GM21825 (cell line): ENCODE data around the gene ST3GAL4.
"Not testable (repeated sequence)": the region's sequence is repeated elsewhere in the genome, so short reads cannot be mapped to it uniquely, and the experiment has no call there.

Source experiments
- ATAC-seq: cut with Tn5 transposase; IDR thresholded peaks from one replicate; pipeline ENCODE4 v1.9.1; 2021; ENCODE audit warnings: mild to moderate bottlenecking, moderate library complexity; ENCODE audit not compliant: unreplicated experiment

ST3GAL4 gene

GRCh38 chr11:126355324-126355925 is at the start of gene ST3GAL4:
Gene ST3GAL4 (plus strand): TSS chr11:126355686. CDS start chr11:126406156, 50,470 bp downstream.
- peak; percentile 47 for ATAC-seq

- ATAC-seq, result peak; percentile 57
Observed at GRCh38 chr11:126305699-126306098, 49.8 kb upstream of the ST3GAL4 start.

- no peak for ATAC-seq
Observed at GRCh38 chr11:126307706-126308105, 47.8 kb upstream of the ST3GAL4 start.

- no peak for ATAC-seq
Observed at GRCh38 chr11:126308271-126308671, 47.2 kb upstream of the ST3GAL4 start.

GRCh38 chr11:126308771-126309170 is 46.7 kb upstream of the ST3GAL4 start:
- ATAC-seq, result not testable (repeated sequence)

GRCh38 chr11:126310200-126310991 is 45.1 kb upstream of the ST3GAL4 start:
- no peak for ATAC-seq

- ATAC-seq, result no peak
Observed at GRCh38 chr11:126310992-126311310, 44.5 kb upstream of the ST3GAL4 start.

GRCh38 chr11:126311401-126312291 is 43.8 kb upstream of the ST3GAL4 start:
- ATAC-seq, result peak; percentile 67

- no peak for ATAC-seq
Observed at GRCh38 chr11:126312961-126313360, 42.5 kb upstream of the ST3GAL4 start.

- ATAC-seq, result no peak
Observed at GRCh38 chr11:126313826-126314225, 41.7 kb upstream of the ST3GAL4 start.

- ATAC-seq, result no peak
Observed at GRCh38 chr11:126317432-126317755, 38.1 kb upstream of the ST3GAL4 start.

GRCh38 chr11:126317756-126318573 is 37.5 kb upstream of the ST3GAL4 start:
- ATAC-seq, result peak; percentile 25

- ATAC-seq, result peak; percentile 93
Observed at GRCh38 chr11:126318574-126319373, 36.7 kb upstream of the ST3GAL4 start.

- ATAC-seq, result no peak
Observed at GRCh38 chr11:126319374-126319740, 36.1 kb upstream of the ST3GAL4 start.

- ATAC-seq, result no peak
Observed at GRCh38 chr11:126322996-126323395, 32.5 kb upstream of the ST3GAL4 start.

- no peak for ATAC-seq
Observed at GRCh38 chr11:126327281-126328000, 28.0 kb upstream of the ST3GAL4 start.

- no peak for ATAC-seq
Observed at GRCh38 chr11:126328001-126328390, 27.5 kb upstream of the ST3GAL4 start.

GRCh38 chr11:126328444-126328843 is 27.0 kb upstream of the ST3GAL4 start:
- no peak for ATAC-seq

GRCh38 chr11:126328938-126329643 is 26.4 kb upstream of the ST3GAL4 start:
- ATAC-seq, result no peak
